IMR-90 (cell line): ENCODE data around the gene RGS14. TPM values are rescaled to one million over a fixed set of nuclear protein-coding genes. Genes with fewer than 3 reads are reported as not detected.

Experiments
- ATAC-seq: fragments of 200-7000 bp; cut with Tn5 transposase; 2 replicates; pipeline ENCODE4 v1.9.1; 2020; ENCODE audit warnings: low read depth, mild to moderate bottlenecking, moderate library complexity
- BruUV-seq: library from RNA; stranded (reverse); fragments of 400-500 nt; replicated peaks from 2 replicates; lab custom pipeline; 2021; lab: Mats Ljungman, UMichigan
- CTCF ChIA-PET: fragments of 300-600 bp; formaldehyde crosslinking; extraction: SDS; loops from one replicate; lab custom pipeline; 2021; ENCODE audit warnings: antibody characterized with exemption; lab: Yijun Ruan, JAX
- POLR2A ChIA-PET: fragments of 300-600 bp; sonication (Branson Sonifier 250); formaldehyde crosslinking; loops from one replicate; lab custom pipeline; 2022; ENCODE audit warnings: antibody characterized with exemption; ENCODE audit not compliant: unreplicated experiment; lab: Charles Lee
- DNase-seq: peaks from one replicate; pipeline ENCODE4 v3.0.0; 2013
- H2AFZ ChIP-seq: replicated peaks from 2 replicates; pipeline ENCODE3; 2013; ENCODE audit warnings: low read length, mild to moderate bottlenecking; ENCODE audit not compliant: poor library complexity
- H2AK5ac ChIP-seq: 2 replicates; pipeline ENCODE4 v1.6.1; 2013; ENCODE audit warnings: low read depth, low read length, inconsistent platforms
- H2AK9ac ChIP-seq: replicated peaks from 2 replicates; pipeline ENCODE3; 2013; ENCODE audit warnings: mild to moderate bottlenecking, low read depth, low read length, moderate library complexity; ENCODE audit not compliant: poor library complexity
- H2BK120ac ChIP-seq: 2 replicates; pipeline ENCODE4 v1.6.1; 2013; ENCODE audit warnings: low read depth, low read length, inconsistent platforms
- H2BK15ac ChIP-seq: 3 replicates; pipeline ENCODE4 v1.6.1; 2013; ENCODE audit warnings: low read depth, low read length, inconsistent platforms
- H2BK20ac ChIP-seq: 2 replicates; pipeline ENCODE4 v1.6.1; 2013; ENCODE audit warnings: low read depth, mild to moderate bottlenecking, inconsistent platforms, low read length, moderate library complexity
- H2BK5ac ChIP-seq: 2 replicates; pipeline ENCODE4 v1.6.1; 2013; ENCODE audit warnings: mild to moderate bottlenecking, low read depth, low read length, inconsistent platforms; ENCODE audit not compliant: poor library complexity, severe bottlenecking
- H3K14ac ChIP-seq: replicated peaks from 2 replicates; pipeline ENCODE4 v1.6.1; 2013; ENCODE audit warnings: low read depth, low read length, inconsistent platforms
- H3K18ac ChIP-seq: 2 replicates; pipeline ENCODE4 v1.6.1; 2013; ENCODE audit warnings: low read depth, low read length, control low read depth
- H3K23ac ChIP-seq: 2 replicates; pipeline ENCODE4 v1.6.1; 2013; ENCODE audit warnings: low read depth, low read length, inconsistent platforms
- H3K27ac ChIP-seq: 2 replicates; pipeline ENCODE4 v1.5.1; 2013; ENCODE audit warnings: mild to moderate bottlenecking, control low read depth, low read length; ENCODE audit not compliant: insufficient read depth
- H3K27me3 ChIP-seq: 2 replicates; pipeline ENCODE4 v1.6.1; 2013; ENCODE audit warnings: low read length; ENCODE audit not compliant: control insufficient read depth, insufficient read depth
- H3K36me3 ChIP-seq: 2 replicates; pipeline ENCODE4 v1.6.1; 2013; ENCODE audit warnings: low read length, mixed read lengths; ENCODE audit not compliant: control insufficient read depth, insufficient read depth
- H3K4ac ChIP-seq: 2 replicates; pipeline ENCODE4 v1.6.1; 2013; ENCODE audit warnings: low read depth, low read length, inconsistent platforms
- H3K4me1 ChIP-seq: 2 replicates; pipeline ENCODE4 v1.6.1; 2013; ENCODE audit warnings: low read length, mixed read lengths; ENCODE audit not compliant: control insufficient read depth, insufficient read depth
- H3K4me2 ChIP-seq: 2 replicates; pipeline ENCODE4 v1.6.1; 2013; ENCODE audit warnings: low read depth, mild to moderate bottlenecking, control low read depth, low read length, moderate library complexity
- H3K4me3 ChIP-seq: 2 replicates; pipeline ENCODE4 v1.5.1; 2013; ENCODE audit warnings: low read depth, mild to moderate bottlenecking, control low read depth, low read length, moderate library complexity; ENCODE audit not compliant: insufficient read depth
- H3K56ac ChIP-seq: 2 replicates; pipeline ENCODE4 v1.6.1; 2013; ENCODE audit warnings: low read length, inconsistent platforms; ENCODE audit not compliant: insufficient read depth; ENCODE audit errors: extremely low read depth
- H3K79me1 ChIP-seq, 2 experiments: 2 replicates each; pipeline ENCODE4 v1.6.1; 2013; ENCODE audit warnings: low read length in 2 of 2, inconsistent platforms in 1 of 2, low read depth in 1 of 2
- H3K9ac ChIP-seq: 2 replicates; pipeline ENCODE4 v1.6.1; 2013; ENCODE audit warnings: low read depth, low read length, control low read depth
- H3K9me1 ChIP-seq: 2 replicates; pipeline ENCODE4 v1.6.1; 2013; ENCODE audit warnings: low read length, inconsistent platforms; ENCODE audit not compliant: insufficient read depth
- H3K9me3 ChIP-seq: 2 replicates; pipeline ENCODE4 v1.6.1; 2013; ENCODE audit warnings: low read length; ENCODE audit not compliant: control insufficient read depth, insufficient read depth
- H4K20me1 ChIP-seq: 2 replicates; pipeline ENCODE4 v1.6.1; 2013; ENCODE audit warnings: low read length, inconsistent platforms; ENCODE audit not compliant: insufficient read depth
- H4K5ac ChIP-seq: 2 replicates; pipeline ENCODE4 v1.6.1; 2013; ENCODE audit warnings: mild to moderate bottlenecking, low read depth, low read length, control low read depth
- H4K8ac ChIP-seq, 2 experiments: 2 replicates each; pipeline ENCODE4 v1.6.1; 2013; ENCODE audit warnings: low read depth in 2 of 2, low read length in 2 of 2, control low read depth in 1 of 2, inconsistent platforms in 1 of 2
- H4K91ac ChIP-seq: 2 replicates; pipeline ENCODE4 v1.6.1; 2013; ENCODE audit warnings: low read depth, low read length, inconsistent platforms; ENCODE audit not compliant: insufficient read depth
- BHLHE40 ChIP-seq: fragments of 150-350 bp; IDR thresholded peaks from 2 replicates; pipeline ENCODE4 v1.6.1; 2016; ENCODE audit warnings: mild to moderate bottlenecking, low read depth, low read length
- CHD1 ChIP-seq: IDR thresholded peaks from 2 replicates; pipeline ENCODE4 v1.6.1; 2012; ENCODE audit warnings: low read depth, low read length, improper control_type of control experiment
- FOS ChIP-seq: fragments of 150-350 bp; IDR thresholded peaks from 2 replicates; pipeline ENCODE4 v1.6.1; 2016; ENCODE audit warnings: low read depth, low read length
- RAD21 ChIP-seq: IDR thresholded peaks from 2 replicates; pipeline ENCODE4 v1.6.1; 2012; ENCODE audit warnings: low read length, improper control_type of control experiment
- RFX5 ChIP-seq: IDR thresholded peaks from 2 replicates; pipeline ENCODE4 v1.8.0; 2012; ENCODE audit warnings: low read depth, mild to moderate bottlenecking, low read length, moderate library complexity
- WGBS, 2 experiments: methylation state at CpG; one replicate each; pipeline versions ENCODE4 v1.1.5 to v1.1.7; 2013; ENCODE audit warnings: missing lambda C conversion rate in 2 of 2; ENCODE audit not compliant: insufficient read length in 1 of 2; ENCODE audit errors: extremely low coverage in 2 of 2; 5-methylcytosine and 5-hydroxymethylcytosine counted together
- dilution Hi-C: fragments of 300-500 bp; cut with HindIII; formaldehyde crosslinking; loops from one replicate; pipeline ENCODE4 v1.14.3; 2018; ENCODE audit warnings: low sequenced_read_pairs; ENCODE audit not compliant: unreplicated experiment
- in situ Hi-C: fragments of 300-500 bp; cut with MboI; formaldehyde crosslinking; loops from 3 replicates; pipeline ENCODE4 v1.14.3; 2019; ENCODE audit warnings: low sequenced_read_pairs, inconsistent platforms, mixed read lengths
- intact Hi-C: fragments of 100-400 bp; cut with micrococcal nuclease; formaldehyde crosslinking; loops from 2 replicates; pipeline ENCODE4 v1.10.0; 2022
- polyA plus RNA-seq, 3 experiments: library from polyadenylated mRNA; depleted of rRNA; stranded (reverse); fragments of >200 nt; gene quantifications; 2 replicates each; pipeline ENCODE4 v1.2.3, GENCODE V29; 2012; ENCODE audit warnings: low replicate concordance in 1 of 3
- total RNA-seq: library from RNA; depleted of rRNA; stranded (reverse); fragments of >200 nt; gene quantifications from 2 replicates; pipeline ENCODE4 v1.2.3, GENCODE V29; 2012

Gene RGS14
- total and polyA plus RNA-seq, 2 of the 4 experiments (the other 2 are of a cell fraction), result 1.1 to 6.5 TPM

GRCh38 chr5:177365845-177366527 lies 8.3 kb downstream of the RGS14 start (continued):
- TF ChIP-seq FOS, result no peak
- no peak for TF ChIP-seq CHD1

- Histone ChIP-seq H3K27ac (peak overlapping the region; percentile 41), H3K18ac (peak overlapping the region; percentile 38), H3K36me3 (no peaks in the 10 kb centered on the region), H2BK20ac (peak overlapping the region; percentile 26; the same call in 1 of the 2 replicates), H2AK9ac (peak overlapping the region; percentile 85), H3K4me2 (peak overlapping the region; percentile 56), H2BK120ac (peak overlapping the region; percentile 68), H3K9me3 (no peaks in the 10 kb centered on the region), H3K4me1 (peaks cover 11% of the 10 kb centered on the region; the same call in 1 of the 2 replicates), H3K14ac (peak overlapping the region; percentile 83), H3K79me1 (no peaks in the 10 kb centered on the region), H4K91ac (peak overlapping the region; percentile 87), H2AK5ac (peak overlapping the region; percentile 82), H3K4me3 (peak overlapping the region; percentile 33), H4K8ac (peak overlapping the region; percentile 84 to 92), H3K56ac (peak overlapping the region; percentile 50; the same call in 1 of the 2 replicates), H4K20me1 (no peaks in the 10 kb centered on the region; the same call in none of the 2 replicates), H2AFZ (peak overlapping the region; percentile 97), H3K9ac (peak overlapping the region; percentile 54), H2BK15ac (peak overlapping the region; percentile 56; the same call in 1 of the 3 replicates), H3K4ac (peak overlapping the region; percentile 88), H3K9me1 (no peaks in the 10 kb centered on the region), H4K5ac (peak overlapping the region; percentile 45), H3K23ac (peak overlapping the region; percentile 23; the same call in 1 of the 2 replicates), H2BK5ac (peak overlapping the region; percentile 38), H3K27me3 (peaks cover 4% of the 10 kb centered on the region; the same call in 1 of the 2 replicates)
- WGBS, 2 experiments, result 4% methylated on average over 11 of the region's 36 CpGs; no CpG with 5 or more reads in 1 of the 2 experiments
- POLR2A ChIA-PET, result interaction anchor here (0.6 kb wide), 2 partner anchors 129 to 1243 kb away, joined by 3 to 11 read pairs; no protein-coding TSS in a partner anchor
- dilution Hi-C loops (no loop called here), intact Hi-C loops (no loop called here), in situ Hi-C loops (no loop called here)
- peak; percentile 72; the same call in 1 of the 2 replicates for TF ChIP-seq BHLHE40
- no peak for TF ChIP-seq RAD21
- no peak for TF ChIP-seq RFX5
- no TSS peak for BruUV-seq
- CTCF ChIA-PET, result interaction anchor here (0.6 to 1.3 kb wide), 3 partner anchors 9 to 79 kb away, joined by 4 read pairs; no protein-coding TSS in a partner anchor
- peak; percentile 68 for DNase-seq
- peak; percentile 89 for ATAC-seq
Measured at GRCh38 chr5:177366528-177367322, 9.0 kb downstream of the RGS14 start.
